ENCODE data around the gene VSTM2L.
"Not testable (repeated sequence)": the region's sequence is repeated elsewhere in the genome, so short reads cannot be mapped to it uniquely, and the experiment has no call there.

The VSTM2L gene

GRCh38 chr20:37902504-37903313, at the start of gene VSTM2L:
Gene VSTM2L, plus strand, starts transcription at chr20:37903127. Its CDS starts 224 bp downstream, at chr20:37903351.
- peak; percentile 29 to 30 for DNase-seq

- no peak for DNase-seq
These were observed 49.0 kb upstream of the VSTM2L start for GRCh38 chr20:37853823-37854375.

- not testable (repeated sequence) for DNase-seq
These were observed 46.9 kb upstream of the VSTM2L start for GRCh38 chr20:37856034-37856433.

GRCh38 chr20:37856932-37857660, 45.8 kb upstream of the VSTM2L start:
- DNase-seq, result no peak

GRCh38 chr20:37859406-37860171, 43.3 kb upstream of the VSTM2L start:
- DNase-seq, result no peak

- no peak for DNase-seq
These were observed 39.6 kb upstream of the VSTM2L start for GRCh38 chr20:37863289-37863688.

- DNase-seq, result no peak
These were observed 38.6 kb upstream of the VSTM2L start for GRCh38 chr20:37864298-37864697.

- no peak for DNase-seq
These were observed 36.9 kb upstream of the VSTM2L start for GRCh38 chr20:37866051-37866450.

- no peak for DNase-seq
These were observed 35.4 kb upstream of the VSTM2L start for GRCh38 chr20:37867289-37868195.

- DNase-seq, result no peak
These were observed 34.0 kb upstream of the VSTM2L start for GRCh38 chr20:37868851-37869333.

GRCh38 chr20:37869334-37869861, 33.5 kb upstream of the VSTM2L start:
- no peak for DNase-seq

- no peak for DNase-seq
These were observed 32.6 kb upstream of the VSTM2L start for GRCh38 chr20:37870294-37870693.

GRCh38 chr20:37871751-37872150, 31.2 kb upstream of the VSTM2L start:
- DNase-seq, result no peak

- DNase-seq, result no peak
These were observed 30.8 kb upstream of the VSTM2L start for GRCh38 chr20:37872161-37872560.

GRCh38 chr20:37873884-37874283, 29.0 kb upstream of the VSTM2L start:
- DNase-seq, result no peak

- DNase-seq, result no peak
These were observed 27.3 kb upstream of the VSTM2L start for GRCh38 chr20:37875460-37876175.

- DNase-seq, result no peak
These were observed 26.1 kb upstream of the VSTM2L start for GRCh38 chr20:37876863-37877262.

GRCh38 chr20:37877832-37878772, 24.8 kb upstream of the VSTM2L start:
- DNase-seq, result no peak

GRCh38 chr20:37878835-37879599, 23.9 kb upstream of the VSTM2L start:
- DNase-seq, result no peak

Data from activated T-cell treated with anti-CD3 and anti-CD28 coated beads, Interleukin-2, amount 50 U/mL, for 48 hours (primary cell).